NCI-H2227 treated with DMSO at 0.1 percent for 48 hours (cell line): ENCODE results near the gene CMTR1.
A peak's percentile ranks its signal among the peaks of the same experiment; 100 is the strongest.
"Not testable (repeated sequence)": the region's sequence is repeated elsewhere in the genome, so short reads cannot be mapped to it uniquely, and the experiment has no call there.

Experiments used
- DNase-seq: peaks from one replicate; lab custom pipeline; 2025; lab: John Stamatoyannopoulos, UW

The CMTR1 gene

DNA sequence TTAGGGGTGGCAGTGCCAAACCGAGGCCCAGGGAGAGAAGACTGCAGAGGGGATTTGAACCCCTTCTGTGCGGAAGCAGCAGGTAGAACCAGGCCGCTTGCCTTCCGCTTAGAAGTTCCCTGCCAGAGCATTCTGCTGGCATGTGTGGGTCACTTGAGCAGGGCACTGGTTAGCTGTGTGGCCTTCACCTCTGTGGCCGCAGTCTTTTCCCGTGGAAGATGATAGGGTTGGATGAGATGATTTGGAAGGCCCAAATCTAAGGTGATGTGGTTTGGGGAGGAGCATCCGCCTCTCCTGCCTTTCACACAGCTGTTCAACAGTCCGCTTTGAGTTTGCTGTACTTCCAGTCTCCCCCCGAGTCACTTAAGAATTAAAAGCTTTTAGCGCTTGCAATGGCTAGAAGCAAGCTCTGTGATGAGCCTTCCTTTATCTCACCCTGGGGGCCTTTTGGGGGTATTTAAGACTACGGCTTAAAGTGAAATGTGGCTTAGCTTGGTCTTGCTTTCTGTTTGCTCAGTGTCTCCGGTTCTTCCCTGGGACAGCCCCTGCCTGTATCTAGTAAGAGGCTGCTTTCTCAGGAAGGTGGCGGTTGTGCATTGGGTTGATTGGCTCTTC is 743 bp downstream of the CMTR1 start:
- DNase-seq: peak; percentile 26

DNA sequence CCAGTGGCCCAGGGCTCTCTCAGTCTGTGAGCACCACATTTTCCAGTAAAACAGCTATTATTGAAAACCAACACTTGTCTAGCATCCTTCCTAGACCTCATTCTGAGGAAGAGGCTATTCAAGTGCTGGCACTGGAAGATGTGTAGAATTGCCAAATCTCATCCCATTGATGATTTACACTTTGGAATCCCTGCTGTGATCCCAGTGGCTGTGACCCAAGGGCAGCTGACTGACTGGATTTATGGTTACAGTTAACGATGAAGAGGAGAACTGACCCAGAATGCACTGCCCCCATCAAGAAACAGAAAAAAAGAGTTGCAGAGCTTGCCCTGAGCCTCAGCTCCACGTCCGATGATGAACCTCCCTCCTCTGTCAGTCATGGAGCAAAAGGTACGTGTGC is 2.4 kb downstream of the CMTR1 start:
- no peak for DNase-seq

DNA sequence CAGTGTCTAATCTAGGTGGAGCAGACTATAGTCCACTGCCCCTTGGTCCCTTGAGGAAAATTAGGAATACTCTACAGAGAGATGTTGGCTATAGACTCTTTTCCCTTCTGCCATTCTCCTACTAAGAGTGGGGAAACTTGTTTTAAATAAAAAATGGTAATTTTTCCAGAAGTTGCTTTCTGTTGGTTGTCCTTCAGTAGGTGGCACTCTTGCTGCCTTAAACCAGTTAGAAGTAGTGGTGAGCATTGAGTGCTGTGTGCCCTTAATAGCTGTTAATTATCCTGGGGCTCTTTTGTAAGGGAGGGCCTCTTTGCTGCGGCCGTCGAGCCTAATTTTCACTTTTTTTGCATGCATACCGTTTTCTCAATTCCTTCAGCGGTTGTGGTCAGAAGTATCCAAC is 2.8 kb downstream of the CMTR1 start:
- no peak for DNase-seq

DNA sequence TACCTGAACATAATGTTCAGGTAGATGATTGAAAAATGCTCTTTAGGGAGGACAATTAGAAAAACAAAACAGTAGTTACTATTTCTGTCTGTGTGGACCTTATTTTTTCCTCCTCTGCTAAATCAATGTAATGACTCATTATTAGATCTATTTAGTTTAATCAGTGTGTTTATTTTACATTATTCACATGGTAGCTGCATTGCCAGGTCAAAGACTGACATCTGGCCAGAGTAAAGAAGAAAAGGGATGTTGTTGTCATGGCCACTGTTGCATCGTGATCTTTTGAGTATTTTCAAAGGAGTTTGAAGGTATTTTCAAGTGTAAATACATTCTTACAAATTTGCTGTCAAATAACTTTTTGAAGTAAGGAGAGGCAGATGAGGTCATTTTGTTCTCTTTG is 5.9 kb downstream of the CMTR1 start:
- no peak for DNase-seq

DNA sequence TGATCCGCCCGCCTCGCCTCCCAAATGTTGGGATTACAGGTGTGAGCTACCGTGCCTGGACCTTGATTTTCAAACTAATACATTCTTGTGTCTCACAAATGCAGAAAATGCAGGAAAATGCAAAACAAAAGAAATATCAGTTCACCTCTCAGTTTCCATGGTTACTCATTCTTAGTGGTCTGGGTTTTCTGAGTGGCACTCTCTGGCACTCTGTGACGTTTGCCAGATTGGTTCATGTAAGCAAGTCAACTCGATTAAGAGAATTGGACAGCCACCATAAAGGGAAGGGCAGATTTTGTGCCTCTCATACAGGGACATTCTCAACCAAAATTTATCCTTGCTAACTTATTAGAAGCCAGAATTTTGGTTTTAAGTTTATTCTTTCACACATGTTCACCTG is 8.6 kb downstream of the CMTR1 start:
- DNase-seq: no peak

DNA sequence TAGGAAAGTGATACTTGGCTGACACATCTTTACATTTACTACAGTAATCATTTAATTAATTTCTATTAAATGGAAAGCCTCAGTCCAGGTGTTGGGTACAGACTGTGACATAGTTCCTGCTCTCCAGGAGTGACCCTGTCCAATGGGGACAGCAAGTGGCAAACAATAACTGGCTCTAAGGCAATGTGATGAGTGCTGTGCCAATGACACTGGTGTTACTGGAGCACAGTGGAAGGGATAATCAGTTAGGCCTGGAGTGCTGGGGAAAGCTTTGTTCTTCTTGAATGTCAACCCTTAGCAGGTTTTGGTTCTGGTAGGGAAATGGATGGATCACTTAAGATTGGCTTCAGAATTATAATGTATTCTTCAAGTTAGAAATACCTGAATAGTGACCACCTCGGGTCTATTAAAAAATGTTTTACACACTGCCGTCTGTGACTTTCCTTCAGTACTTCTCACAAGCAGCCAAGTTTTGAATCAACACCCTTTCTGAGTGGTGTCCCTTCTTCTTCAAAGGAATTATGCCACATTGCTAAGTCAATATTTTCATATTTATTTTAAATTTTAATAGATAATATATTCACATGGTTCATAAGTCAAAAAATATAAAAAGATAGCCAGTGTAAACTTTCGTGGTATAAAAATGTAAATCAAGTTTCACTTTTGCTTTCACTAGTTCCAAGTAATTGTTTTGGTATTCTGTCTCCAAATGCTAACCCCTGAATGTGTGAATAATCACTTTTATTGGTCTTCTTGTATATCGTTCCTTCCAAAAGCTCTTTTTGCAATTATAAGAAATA is 9.6 kb downstream of the CMTR1 start:
- DNase-seq: no peak

DNA sequence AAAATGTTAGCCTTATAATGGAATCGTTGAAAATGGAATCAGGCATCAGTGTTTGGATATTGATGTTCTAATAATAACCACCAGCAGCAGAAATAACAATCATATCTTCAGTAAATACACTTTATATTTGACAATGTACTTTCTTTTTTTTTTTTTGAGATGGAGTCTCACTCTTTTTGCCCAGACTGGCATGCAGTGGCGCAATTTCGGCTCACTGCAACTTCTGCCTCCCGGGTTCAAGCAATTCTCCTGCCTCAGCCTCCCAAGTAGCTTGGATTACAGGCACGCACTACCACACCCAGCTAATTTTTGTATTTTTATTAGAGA is 10.2 kb downstream of the CMTR1 start:
- not testable (repeated sequence) for DNase-seq

DNA sequence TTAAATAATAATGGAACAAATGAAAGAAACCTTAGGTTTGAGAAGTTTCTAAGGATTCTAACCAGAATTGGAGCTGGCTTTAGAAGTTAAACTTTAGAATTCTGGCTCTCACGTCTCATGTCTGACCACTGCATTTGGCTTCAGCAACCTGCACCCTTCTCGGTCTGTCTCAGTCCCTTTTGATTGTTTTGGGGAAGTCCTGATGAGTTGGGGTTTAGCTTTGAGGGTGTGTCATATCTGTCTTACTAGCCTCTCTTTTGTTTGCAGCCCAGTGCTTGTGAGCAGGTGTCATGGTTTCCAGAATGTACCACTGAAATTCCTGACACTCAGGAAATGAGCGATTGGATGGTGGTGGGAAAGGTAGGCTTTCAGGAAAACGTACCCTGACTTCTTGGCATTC is 17.0 kb downstream of the CMTR1 start:
- DNase-seq: no peak

DNA sequence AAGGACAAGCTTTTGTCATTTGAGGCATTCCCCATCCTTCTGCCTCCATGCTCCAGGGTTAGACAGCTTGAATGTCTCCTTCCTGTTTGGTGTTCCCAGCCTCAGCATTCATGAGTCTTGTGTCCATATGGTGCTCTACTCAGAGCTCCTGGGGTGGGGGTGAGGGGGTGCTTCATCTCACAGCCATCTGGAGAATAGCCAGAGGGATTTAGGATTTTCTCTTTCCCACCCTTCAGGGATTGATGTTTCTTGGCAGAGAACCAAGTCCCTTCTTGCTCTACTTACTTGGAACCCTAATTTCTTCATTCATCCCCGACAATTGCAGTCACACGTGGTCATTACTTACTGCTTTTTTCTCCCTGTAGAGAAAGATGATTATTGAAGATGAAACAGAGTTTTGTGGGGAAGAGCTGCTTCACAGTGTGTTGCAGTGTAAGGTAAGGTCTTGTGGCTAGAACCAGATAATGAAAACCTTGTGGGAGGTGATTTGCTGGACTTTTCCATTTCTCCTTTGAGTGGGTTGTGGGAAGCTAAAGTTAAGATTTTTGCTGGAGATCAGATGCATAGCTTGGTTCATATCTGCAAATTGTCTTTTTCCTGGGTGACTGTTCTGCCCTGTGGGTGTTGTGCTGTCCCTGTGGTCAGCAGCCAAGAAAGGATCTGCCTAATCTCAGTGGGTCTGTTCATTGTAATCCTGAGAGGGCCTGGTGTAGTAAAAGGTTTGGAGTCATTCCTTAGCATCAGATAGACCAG is 18.6 kb downstream of the CMTR1 start:
- peak; percentile 31 for DNase-seq

DNA sequence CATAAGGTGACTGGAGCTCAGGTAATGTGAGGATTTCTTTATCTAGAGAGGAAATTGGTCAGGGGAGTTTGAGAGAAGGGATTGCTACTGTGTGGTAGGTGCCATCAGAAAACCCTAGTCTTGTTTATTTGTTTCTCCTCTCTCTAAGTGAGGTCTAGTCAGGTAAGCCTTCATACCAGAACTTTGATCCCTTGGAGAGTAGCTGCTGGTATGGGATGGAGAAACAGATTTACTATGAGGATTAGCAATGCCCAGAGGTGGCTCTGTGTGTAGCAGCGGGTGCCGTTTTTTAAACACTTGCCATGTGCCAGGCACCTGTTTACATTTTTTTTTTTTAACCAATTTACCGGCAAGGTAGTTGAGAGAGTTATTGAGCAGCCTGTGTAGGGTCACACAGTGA is 19.5 kb downstream of the CMTR1 start:
- no peak for DNase-seq

DNA sequence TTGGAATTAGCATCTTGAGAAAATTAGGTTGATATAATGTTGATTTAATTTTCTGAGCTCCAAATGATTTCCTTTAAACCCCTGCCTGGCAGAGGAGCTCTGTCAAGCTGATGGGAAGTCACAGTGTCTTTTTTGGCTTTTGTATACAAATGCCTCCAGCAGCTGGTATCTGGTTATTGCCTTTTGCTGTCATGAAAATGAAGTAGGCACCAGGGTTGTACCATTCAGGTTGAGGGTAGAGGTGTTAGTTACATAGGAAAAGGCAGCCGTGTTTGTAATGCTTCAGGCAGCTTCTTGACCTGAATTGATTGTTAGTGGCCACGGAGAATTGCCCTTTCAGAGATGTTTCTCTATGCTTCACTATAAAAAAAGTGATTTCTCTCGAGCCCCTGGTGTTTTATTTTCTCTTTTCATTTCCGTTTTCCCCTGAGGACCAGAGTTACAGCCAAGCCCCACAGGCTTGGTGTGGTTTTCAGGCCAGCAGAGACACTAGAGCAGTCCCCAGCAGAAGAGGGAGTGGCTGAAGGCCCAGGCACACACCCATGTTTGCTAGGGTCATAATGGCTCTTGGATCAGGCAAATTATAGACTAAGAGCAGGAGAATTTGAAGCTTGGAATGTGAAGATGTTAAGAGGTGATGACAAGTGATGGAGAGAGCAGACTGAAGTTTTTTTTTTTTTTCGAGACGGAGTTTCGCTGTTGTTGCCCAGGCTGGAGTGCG is 21.6 kb downstream of the CMTR1 start:
- peak; percentile 90 for DNase-seq

DNA sequence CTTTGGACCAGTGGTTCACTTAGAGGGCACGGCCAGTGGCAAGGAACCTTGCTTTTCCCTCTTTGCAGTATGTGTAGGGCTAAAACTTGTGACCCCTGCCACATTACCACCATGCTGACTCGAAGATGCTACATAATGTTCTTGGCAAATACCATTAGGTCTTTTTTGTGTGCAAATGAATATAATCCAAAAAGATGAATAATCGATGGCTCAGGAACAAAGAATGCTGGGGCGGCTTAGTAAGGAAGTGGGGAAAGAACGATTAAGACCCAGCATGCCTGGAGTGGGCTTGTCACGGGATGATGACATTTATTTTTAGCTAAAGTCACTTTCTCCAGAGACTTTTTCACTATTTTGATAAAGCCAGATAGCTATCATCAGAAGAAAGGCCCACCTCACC is 23.1 kb downstream of the CMTR1 start:
- no peak for DNase-seq

DNA sequence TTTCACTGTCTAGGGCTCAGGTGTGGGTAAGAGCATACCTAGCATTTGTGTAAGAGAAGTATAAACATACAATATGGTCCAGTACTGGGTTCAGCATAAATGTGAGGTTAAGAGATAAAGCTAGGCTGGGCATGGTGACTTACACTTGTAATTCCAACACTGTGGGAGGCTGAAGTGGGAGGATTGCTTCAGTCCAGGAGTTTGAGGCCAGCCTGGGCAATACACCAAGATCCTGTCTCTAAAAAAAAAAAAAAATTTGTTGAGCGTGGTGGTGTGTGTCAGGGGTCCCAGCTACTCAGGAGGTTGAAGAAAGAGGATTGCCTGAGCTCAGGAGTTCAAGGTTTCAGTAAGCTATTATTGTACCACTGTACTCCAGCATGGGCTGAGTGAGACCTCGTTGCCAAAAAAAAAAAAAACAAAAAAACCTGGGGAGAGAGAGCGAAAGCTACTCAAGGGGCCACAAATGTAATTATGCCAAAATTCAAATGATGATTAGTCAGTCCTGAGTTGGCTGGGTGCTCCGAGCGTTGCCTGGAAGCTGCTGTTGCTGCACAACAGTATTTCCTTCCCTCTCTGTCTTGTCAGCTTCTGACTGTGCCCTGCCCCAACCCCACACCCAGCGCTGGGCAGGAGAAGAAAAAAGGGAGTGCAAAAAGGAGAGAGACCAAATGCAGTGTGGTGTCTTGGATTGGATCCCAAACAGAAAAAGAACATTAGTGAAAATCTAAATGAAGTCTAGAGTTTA is 24.0 kb downstream of the CMTR1 start:
- no peak for DNase-seq

DNA sequence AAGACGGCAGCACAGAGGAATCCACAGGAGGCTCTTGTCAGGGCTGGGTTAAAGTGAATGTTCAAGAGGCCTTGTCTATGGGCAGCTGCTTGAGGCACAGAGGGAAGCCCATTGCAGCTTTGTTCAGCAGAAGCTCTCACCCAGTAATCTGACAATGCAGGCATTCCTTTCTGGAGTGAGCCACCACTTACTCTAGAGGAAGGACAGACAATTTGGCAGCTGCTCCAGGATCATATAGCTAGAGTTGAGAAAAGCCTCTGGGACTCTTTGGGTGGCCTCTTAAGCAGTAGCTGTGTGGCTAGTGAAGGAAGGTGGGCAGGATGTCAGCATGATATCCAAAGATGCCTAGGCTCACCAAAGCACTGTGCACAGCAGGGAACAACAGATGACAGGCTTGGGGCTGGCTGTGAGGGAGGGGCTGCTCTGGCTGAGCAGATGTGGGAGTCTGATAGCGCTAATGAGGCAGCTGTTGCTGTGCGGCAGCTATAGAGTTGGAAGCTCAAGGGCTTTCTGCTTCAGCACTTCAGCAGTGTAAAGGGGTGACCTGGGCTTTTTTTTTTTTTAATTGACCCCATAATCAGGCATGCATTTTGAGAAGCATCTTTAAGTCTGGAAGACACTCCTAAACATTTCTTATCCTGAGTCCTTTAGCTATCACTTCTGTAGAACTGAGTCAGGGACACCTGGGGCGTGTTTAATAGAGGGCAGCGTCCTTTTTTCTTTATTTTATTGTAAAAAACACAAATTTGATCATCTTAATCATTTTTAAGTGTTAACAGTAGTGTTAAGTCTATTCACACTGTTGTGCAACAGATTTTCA is 27.2 kb downstream of the CMTR1 start:
- DNase-seq: peak; percentile 60

DNA sequence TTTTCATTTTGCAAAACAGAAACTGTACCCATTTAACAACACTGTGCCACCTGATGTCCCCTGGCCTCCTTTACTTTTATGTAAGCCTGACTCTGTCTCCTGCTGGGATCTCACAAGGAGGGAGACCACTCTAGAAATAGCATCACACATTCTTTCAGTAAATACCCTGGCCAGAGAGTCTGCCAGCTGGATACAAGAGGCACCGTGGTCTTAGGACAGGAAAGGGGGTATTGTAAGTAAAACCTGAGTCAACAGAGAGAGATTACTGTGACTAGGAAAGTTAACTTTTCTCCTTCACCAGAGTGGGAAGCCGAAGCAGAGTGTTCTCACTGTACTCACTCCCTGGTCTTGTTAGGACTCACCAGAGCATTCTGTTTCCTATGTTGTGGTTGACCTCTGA is 27.8 kb downstream of the CMTR1 start:
- DNase-seq: no peak

DNA sequence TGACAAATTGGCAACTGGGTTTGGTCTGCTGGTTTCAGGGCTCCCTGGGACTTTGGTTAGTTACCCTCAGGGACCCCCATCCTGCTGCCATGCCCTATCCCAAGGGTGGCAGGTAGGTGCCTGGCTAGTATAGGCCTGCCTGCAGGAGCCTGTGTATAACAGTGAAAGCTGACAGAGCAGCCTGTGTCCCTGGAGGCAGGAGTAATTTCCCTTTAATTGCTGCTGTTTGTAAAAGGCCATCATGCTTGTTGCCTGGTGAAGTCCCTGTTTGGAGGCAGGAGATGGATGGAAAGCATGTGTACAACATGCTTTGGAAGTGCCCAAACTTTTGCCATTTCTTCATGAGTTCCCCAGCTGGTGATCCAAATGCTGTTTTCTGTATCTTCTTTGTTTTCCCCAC is 30.1 kb downstream of the CMTR1 start:
- DNase-seq: no peak

DNA sequence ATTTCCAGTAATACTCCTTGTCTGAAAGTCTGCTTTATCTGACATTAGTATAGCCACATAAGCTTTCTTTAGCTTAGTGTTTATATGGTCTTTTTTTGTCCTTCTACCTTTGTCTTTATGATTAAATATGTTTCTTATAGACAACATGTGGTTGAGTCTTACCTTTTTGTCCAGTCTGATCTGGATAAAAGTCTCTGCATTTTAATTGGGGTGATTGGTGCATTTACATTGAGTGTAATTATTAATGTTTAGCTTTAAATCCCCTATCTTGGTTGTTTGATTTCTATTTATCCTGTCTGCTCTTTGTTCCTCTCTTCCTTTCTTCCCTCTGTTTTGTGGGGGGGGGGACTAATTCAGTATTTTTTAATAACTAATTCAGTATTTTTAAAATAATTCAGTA is 34.7 kb downstream of the CMTR1 start:
- no peak for DNase-seq

DNA sequence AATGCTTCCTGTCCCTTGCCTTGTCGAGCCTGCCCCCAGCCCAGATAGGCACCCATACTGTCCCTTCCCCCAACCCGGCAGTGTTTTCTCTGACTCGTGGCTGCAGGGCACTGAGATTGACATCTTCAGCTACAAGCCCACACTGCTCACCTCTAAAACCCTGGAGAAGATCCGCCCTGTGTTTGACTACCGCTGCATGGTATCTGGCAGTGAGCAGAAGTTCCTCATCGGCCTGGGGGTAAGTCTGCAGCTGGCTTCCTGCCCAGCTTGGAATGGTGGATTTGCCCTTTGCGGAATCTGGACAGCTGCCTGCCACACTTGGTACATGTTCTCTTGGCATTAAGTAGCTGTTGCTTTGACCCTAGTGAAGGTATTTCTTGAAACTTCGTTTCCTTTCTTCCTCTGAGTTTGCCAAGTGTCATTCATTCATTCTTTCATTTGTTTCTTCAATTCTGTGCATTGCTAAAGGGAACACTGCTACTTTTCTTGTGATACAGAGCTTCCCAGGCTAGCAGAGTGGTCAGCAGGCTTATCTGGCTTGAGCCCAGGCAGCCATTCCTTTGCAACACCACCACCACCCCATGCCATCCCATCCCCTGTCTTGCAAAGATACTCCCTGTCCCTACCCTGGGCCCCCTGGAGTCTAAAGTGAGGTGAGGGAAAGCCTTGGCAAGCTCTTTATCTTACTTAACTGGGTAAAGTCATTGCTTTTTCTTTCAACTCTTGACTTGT is 40.5 kb downstream of the CMTR1 start:
- no peak for DNase-seq

DNA sequence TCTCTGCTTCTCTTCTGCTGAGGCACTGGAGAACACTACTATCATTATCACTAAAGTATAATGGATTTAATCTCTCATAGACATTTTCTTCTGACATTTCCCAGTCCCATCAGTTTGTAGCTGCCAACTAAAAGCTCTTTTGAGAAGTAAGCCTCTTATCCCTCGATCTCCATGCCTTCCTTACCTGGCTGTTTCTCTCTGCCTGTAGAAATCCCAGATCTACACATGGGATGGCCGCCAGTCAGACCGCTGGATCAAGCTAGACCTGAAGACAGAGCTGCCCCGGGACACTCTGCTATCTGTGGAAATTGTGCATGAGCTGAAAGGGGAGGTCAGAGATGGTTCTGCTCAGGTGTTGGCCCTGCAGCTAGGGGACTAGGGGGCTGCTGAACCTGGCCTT is 41.3 kb downstream of the CMTR1 start:
- DNase-seq: no peak

DNA sequence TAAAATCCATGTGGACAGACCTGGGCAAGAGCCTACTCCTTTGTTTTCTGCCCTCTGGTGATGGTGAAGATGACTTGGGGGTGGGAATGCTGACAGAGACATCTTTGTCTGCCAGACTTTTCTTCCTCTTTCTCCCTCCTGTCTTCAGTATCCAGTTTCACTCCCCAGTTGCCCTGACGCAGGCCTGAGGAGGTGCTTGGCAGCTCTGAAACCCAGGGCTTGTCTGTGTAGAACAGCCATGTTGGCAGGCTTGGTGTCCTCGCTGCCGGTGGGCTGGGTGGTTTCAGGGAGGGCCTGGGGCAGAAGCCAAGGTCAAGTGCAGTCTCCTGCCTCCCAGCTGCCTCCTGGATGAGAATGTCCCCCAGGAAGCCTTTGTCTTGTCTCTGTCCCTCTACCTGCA is 44.2 kb downstream of the CMTR1 start:
- DNase-seq: no peak
